HG03066 (cell line): ENCODE results near the gene DDX19B.
"Not testable (repeated sequence)": the region's sequence is repeated elsewhere in the genome, so short reads cannot be mapped to it uniquely, and the experiment has no call there.

Source experiments
- ATAC-seq: cut with Tn5 transposase; IDR thresholded peaks from one replicate; pipeline ENCODE4 v1.9.1; 2021; ENCODE audit warnings: low read depth; ENCODE audit not compliant: unreplicated experiment

DDX19B gene

GRCh38 chr16:70345840-70346239 lies 46.9 kb downstream of the DDX19B start:
- ATAC-seq: no peak

DNA sequence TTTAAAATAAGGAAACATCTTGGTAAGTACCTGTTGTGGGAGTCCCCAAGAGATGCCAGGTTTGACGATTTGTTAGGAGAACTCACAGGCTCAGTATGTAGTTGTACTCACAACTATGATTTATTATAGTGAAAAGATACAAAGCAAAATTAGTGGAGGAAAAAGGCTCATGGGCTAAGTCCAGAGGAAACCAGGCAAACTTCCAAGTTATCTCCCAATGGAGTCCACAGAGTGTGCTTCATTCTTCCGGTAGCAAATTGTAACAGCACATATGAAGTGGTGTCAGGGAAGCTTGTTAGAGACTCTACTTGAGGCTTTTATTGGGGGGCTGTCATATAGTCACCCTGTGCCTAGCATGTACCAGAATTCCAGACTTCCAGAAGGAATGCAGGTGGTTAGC lies 50.0 kb downstream of the DDX19B start:
- no peak for ATAC-seq

DNA sequence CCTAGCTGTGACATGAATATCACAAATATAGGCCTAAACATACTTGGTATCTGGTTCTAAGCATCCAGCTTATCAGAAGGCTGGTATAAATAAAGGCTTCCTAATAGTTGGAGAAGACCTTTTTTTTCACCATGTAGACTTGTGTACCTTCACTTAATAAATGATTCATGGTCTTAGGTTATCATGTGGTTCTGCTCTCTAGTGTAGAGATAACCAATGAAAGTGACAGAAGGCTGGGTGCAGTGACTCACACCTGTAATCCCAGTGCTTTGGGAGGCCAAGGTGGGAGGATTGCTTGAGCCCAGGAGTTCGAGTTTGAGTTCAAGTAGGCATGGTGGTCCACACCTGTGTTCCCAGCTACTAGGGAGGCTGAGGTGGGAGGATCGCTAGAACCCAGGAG lies 50.8 kb downstream of the DDX19B start:
- ATAC-seq: no peak

DNA sequence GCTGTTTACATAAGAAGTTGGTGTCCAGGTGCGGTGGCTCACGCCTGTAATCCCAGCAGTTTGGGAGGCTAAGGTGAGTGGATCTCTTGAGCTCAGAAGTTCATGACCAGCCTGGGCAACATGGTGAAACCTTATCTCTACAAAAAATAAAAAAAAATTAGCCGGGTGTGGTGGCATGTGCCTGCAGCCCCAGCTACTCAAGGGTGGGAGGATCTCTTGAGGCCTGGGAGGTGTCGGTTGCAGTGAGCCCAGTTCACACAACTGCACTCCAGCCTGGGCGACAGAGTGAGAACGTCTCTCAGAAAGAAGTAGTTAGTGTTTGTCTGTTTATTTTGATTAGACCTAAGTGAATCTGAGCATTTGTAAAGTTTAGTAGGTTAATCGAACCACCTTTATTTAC lies 60.6 kb downstream of the DDX19B start:
- no peak for ATAC-seq

GRCh38 chr16:70364399-70364798 lies 65.4 kb downstream of the DDX19B start:
- ATAC-seq: no peak

DNA sequence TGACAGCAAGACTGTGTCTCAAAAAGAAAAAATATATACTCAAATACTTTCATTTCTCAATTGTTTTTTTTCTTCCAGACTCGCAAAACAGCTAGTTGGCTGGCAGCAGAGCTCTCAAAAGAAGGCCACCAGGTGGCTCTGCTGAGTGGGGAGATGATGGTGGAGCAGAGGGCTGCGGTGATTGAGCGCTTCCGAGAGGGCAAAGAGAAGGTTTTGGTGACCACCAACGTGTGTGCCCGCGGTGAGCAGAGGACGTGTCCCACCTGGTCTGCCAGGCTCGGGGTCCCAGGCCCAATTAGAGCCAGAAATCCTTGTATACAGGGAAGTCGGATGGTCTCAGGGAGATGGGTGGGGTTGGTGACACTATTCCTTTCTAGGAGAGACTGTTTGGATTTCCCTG lies 71.2 kb downstream of the DDX19B start:
- ATAC-seq: not testable (repeated sequence)

DNA sequence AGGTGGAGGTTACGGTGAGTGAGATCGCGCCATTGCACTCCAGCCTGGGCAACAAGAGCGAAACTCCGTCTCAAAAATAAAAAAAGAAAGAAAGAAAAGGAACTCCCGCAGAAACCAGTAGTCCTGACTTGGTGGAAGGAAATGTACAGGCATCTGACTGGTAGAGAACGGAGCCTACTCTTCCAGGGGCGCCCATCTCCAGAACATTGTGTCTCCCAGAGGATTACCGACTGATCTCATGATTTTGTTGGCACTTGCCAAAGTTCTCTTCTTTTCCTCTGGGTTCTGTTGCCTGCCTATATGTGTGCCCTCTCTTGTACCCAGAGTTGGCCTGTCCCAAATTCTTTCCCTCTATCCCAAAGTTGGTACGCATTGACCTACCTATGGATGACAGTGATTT lies 71.9 kb downstream of the DDX19B start:
- ATAC-seq: no peak

DNA sequence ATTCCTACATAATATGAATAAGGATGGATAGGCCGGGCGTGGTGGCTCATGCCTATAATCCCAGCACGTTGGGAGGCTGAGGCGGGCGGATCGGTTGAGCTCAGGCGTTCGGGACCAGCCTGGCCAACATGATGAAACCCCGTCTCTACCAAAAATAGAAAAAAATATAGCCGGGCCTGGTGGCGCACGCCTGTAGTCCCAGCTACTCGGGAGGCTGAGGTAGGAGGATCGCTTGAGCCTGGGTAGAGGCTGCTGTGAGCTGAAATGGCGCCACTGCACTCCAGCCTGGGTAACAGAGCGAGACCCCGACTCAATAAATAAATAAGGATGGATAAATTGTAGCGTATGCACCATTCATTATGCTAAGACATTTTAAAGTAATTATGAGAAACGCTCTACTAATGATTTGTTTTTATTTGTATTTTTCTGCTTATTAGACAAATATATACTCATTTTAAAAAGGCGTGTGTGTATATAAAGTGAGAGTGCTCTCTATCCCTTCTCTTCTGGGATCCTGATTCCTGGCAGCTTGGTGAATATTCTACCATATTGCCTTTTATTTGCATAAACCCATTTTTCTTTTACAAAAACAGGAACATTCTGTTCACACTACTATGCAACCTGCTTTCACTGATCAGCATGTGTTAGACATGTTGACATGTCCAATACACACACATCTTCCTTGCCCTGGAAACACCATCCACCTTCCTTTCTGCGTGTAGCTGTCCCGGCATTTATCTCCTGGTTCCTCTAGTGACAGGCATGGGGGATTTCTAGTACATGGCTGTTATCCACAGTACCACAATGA lies 74.1 kb downstream of the DDX19B start:
- ATAC-seq: no peak

DNA sequence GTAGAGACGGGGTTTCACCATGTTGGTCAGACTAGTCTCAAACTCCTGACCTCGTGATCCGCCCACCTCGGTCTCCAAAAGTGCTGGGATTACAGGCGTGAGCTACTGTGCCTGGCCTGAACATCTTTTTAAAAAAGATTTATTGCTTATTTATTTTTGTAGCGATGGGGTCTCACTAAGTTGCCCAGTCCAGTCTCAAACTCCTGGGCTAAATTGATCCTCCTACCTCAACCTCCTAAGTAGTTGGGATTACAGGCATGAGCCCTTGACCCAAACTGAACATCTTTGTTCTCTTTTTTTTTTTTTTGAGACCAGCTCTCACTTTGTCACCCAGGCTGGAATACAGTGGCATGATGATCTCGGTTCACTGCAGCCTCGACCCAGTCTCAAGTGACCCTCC lies 75.2 kb downstream of the DDX19B start:
- no peak for ATAC-seq

GRCh38 chr16:70375636-70376611 lies 76.9 kb downstream of the DDX19B start:
- no peak for ATAC-seq

DNA sequence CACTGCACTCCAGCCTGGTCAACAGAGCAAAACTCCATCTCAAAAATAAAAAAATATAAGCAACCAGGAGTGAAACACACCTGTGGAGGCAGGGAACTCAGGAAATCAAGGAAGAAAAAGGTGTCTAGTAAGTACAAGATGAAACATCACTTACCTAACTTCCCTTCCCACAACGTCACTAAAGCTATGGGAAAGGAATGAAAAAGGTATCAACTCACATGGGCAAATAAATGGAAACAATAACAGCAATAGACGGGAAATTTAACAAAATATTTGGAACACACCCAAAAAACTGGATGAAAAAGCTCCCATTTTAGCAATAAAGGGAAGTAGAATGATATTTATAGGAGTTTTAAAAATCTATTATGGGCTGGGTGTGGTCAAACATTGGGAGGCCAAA lies 78.8 kb downstream of the DDX19B start:
- no peak for ATAC-seq

GRCh38 chr16:70378869-70379493 lies 80.0 kb downstream of the DDX19B start:
- no peak for ATAC-seq

DNA sequence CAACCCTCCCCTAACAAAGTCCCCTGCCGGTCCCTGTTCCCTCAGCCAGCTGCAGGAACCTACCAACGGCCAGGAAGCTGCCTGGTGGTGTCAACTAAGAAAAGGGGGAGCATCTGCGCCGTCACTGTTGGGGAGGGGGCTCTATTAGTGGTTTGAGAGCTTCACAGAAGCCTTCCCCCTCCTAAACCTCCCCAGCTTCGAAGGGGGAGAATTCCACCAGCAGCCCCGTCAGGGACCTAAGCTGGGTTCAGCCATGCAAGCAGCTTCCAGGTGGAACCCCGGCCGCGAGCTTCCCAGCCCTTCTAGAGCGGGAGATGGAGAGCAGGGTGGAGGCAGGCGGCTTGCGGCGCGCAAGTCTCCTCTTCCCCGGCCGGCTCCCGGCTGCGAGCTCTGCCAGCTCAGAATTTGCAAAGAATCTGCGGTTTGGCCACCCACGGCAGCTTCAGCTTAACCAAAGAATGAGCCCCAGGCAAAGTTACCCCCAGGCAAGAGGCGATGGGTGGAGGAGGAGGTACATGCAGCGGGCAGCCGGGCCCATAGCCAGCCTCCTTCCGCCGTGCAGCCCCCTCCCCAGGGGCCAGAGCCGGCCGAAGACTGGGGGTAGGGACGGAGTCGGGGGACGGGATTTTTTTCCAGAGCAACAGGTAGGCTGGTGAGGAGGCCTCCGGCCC lies 81.4 kb downstream of the DDX19B start:
- ATAC-seq: peak; percentile 9

- peak; percentile 86 for ATAC-seq
Measured at GRCh38 chr16:70380919-70381603, 82.1 kb downstream of the DDX19B start.

GRCh38 chr16:70381604-70382342 lies 82.8 kb downstream of the DDX19B start:
- ATAC-seq: peak; percentile 0

DNA sequence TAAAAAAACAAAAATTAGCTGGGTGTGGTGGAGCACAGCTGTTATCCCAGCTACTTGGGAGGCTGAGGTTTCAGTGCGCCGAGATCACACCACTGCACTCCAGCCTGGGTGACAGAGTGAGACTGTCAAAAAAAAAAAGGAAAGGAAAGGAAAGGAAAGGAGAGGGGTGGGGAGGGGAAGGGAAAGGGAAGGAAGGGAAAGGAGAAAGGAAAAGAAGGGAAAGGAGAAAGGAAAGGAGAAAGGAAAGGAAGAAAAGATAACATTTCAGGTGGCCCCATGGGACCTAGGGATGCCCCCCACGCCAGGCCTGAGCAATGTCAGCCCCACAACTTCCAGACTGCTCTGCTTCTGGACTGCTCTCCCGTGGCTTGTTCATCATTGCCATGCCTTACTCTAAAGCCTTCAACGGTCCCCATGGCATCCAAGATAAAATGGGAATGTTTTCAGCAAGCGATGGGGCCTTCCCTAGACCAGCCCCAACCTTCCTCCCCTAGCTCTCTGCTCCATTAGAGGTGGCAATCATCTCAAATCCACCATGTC lies 84.5 kb downstream of the DDX19B start:
- no peak for ATAC-seq
